ENCODE data around the gene SETBP1.

- no peak for TF ChIP-seq CTCF (IDR thresholded peaks at IDR 0.05; ENCODE audit: low read depth, low read length, poor library complexity, severe bottlenecking)
- no peak for TF ChIP-seq EZH2phosphoT487 (IDR thresholded peaks at IDR 0.05; ENCODE audit: borderline replicate concordance, low read length)
Measured at GRCh38 chr18:44638034-44638540, 42.6 kb upstream of the SETBP1 start.
